MM.1S (cell line): ENCODE results near the gene SPECC1.

Experiments used
- EZH2 ChIP-seq: fragments of 300-600 bp; sonication (generic); optimal IDR thresholded peaks from 2 replicates; pipeline ENCODE3; 2017; ENCODE audit warnings: low read depth, mild to moderate bottlenecking, antibody characterized with exemption, low read length, mixed read lengths
- EZH2phosphoT487 ChIP-seq: fragments of 300-600 bp; sonication (generic); IDR thresholded peaks from 2 replicates; pipeline ENCODE4 v1.6.1; 2018; ENCODE audit warnings: antibody characterized with exemption, low read length
- TF ChIP-seq, protein P1 (sequence below): fragments of 300-600 bp; sonication (generic); IDR thresholded peaks from 2 replicates; pipeline ENCODE4 v1.5.1; 2016; ENCODE audit warnings: antibody characterized with exemption, low read length, mixed read lengths

DNA sequence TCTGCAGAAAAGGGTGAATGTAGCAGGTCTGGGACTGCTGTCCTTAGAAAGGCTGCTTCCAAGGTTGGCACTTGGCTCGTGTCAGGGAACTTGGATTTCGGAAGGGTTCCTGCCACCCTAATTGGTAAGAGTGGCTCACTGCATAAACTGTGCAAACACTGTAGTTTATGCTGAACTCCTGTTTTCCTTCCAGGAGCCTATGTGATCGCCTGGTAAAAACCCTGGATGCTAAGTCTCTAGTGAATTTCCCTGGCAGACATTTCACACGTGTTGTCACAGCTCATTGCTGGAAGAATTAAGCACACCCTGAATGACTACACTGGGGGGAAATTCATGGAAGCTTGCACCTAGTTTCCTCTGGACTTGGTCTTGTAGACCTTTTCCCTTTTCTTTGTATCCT is 140.1 kb downstream of the SPECC1 start:
- TF ChIP-seq, protein P1, sequence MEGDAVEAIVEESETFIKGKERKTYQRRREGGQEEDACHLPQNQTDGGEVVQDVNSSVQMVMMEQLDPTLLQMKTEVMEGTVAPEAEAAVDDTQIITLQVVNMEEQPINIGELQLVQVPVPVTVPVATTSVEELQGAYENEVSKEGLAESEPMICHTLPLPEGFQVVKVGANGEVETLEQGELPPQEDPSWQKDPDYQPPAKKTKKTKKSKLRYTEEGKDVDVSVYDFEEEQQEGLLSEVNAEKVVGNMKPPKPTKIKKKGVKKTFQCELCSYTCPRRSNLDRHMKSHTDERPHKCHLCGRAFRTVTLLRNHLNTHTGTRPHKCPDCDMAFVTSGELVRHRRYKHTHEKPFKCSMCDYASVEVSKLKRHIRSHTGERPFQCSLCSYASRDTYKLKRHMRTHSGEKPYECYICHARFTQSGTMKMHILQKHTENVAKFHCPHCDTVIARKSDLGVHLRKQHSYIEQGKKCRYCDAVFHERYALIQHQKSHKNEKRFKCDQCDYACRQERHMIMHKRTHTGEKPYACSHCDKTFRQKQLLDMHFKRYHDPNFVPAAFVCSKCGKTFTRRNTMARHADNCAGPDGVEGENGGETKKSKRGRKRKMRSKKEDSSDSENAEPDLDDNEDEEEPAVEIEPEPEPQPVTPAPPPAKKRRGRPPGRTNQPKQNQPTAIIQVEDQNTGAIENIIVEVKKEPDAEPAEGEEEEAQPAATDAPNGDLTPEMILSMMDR: no peak
- TF ChIP-seq EZH2 (no peak), EZH2phosphoT487 (no peak)
